Fibroblast of lung (primary cell): ENCODE measurements around the gene BAIAP3.

Experiments used
- EZH2 ChIP-seq: IDR thresholded peaks from 2 replicates; pipeline ENCODE4 v1.5.1; 2012; ENCODE audit warnings: low read length, control low read depth, mild to moderate bottlenecking; ENCODE audit errors: missing control alignments
- TF ChIP-seq, protein P1 (sequence below), 2 donors: IDR thresholded peaks in 1 of 2; conservative IDR thresholded peaks in 1 of 2; 1 replicate in 1 of 2; 2 replicates in 1 of 2; pipeline ENCODE4 v1.5.1; 2011 to 2012; ENCODE audit warnings: low read length in 2 of 2, control low read depth in 1 of 2, inconsistent platforms in 1 of 2, low read depth in 1 of 2, mild to moderate bottlenecking in 1 of 2

DNA sequence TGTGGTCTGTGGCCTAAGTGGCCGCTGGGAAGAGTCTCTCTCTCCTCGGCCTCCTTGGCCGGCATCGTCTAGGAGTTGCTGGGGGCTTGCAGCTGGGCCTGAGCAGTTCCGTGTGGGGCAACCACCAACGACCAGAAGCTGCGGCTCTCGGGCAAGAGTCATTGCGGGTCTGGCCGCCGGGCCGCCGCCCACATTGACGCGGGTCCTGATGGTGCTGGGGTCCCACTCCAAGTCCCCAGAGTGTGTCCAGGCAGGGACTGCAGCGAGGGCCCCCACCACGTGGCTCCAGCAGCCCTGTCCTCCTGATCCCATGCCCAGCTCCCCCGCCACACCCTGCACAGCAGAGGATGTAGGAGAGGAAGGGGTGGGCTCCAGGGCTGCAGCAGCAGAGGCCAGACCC lies 50.1 kb downstream of the BAIAP3 start:
- no peak for TF ChIP-seq EZH2
- TF ChIP-seq, protein P1, sequence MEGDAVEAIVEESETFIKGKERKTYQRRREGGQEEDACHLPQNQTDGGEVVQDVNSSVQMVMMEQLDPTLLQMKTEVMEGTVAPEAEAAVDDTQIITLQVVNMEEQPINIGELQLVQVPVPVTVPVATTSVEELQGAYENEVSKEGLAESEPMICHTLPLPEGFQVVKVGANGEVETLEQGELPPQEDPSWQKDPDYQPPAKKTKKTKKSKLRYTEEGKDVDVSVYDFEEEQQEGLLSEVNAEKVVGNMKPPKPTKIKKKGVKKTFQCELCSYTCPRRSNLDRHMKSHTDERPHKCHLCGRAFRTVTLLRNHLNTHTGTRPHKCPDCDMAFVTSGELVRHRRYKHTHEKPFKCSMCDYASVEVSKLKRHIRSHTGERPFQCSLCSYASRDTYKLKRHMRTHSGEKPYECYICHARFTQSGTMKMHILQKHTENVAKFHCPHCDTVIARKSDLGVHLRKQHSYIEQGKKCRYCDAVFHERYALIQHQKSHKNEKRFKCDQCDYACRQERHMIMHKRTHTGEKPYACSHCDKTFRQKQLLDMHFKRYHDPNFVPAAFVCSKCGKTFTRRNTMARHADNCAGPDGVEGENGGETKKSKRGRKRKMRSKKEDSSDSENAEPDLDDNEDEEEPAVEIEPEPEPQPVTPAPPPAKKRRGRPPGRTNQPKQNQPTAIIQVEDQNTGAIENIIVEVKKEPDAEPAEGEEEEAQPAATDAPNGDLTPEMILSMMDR (conservative IDR thresholded peaks at IDR 0.05 in 1 of 2, IDR thresholded peaks at IDR 0.05 in 1 of 2; ENCODE audit: low read depth in 1 of 2, low read length in 2 of 2) = no peak
